ENCODE measurements around the gene CHRDL2.

- TF ChIP-seq CTCF (conservative IDR thresholded peaks at IDR 0.05 in 1 of 2, IDR thresholded peaks at IDR 0.05 in 1 of 2; ENCODE audit: low read depth in 1 of 2, low read length in 2 of 2) (no peak), EZH2 (IDR thresholded peaks at IDR 0.05; ENCODE audit: low read length, missing control alignments) (no peak)
Measured at GRCh38 chr11:74676596-74676995, 54.6 kb downstream of the CHRDL2 start.
